ENCODE measurements around the gene CCP110.

Gene CCP110

GRCh38 chr16:19523559-19524355, at the start of gene CCP110:
Gene CCP110 (plus strand): TSS chr16:19523942. CDS start chr16:19527882, 3,940 bp downstream.
- DNase-seq: peak; percentile 86

- DNase-seq: no peak
These were observed 49.1 kb upstream of the CCP110 start for GRCh38 chr16:19474617-19475016.

- no peak for DNase-seq
These were observed 45.2 kb upstream of the CCP110 start for GRCh38 chr16:19478505-19478904.

GRCh38 chr16:19479302-19479721, 44.4 kb upstream of the CCP110 start:
- no peak for DNase-seq

GRCh38 chr16:19481296-19481695, 42.4 kb upstream of the CCP110 start:
- no peak for DNase-seq

GRCh38 chr16:19481769-19482168, 42.0 kb upstream of the CCP110 start:
- no peak for DNase-seq

- DNase-seq: no peak
These were observed 41.5 kb upstream of the CCP110 start for GRCh38 chr16:19482291-19482690.

GRCh38 chr16:19484096-19484495, 39.6 kb upstream of the CCP110 start:
- no peak for DNase-seq

GRCh38 chr16:19485611-19486010, 38.1 kb upstream of the CCP110 start:
- no peak for DNase-seq

GRCh38 chr16:19486051-19486450, 37.7 kb upstream of the CCP110 start:
- no peak for DNase-seq

GRCh38 chr16:19486750-19487325, 36.9 kb upstream of the CCP110 start:
- DNase-seq: no peak

GRCh38 chr16:19488213-19488640, 35.5 kb upstream of the CCP110 start:
- DNase-seq: no peak

- DNase-seq: no peak
These were observed 33.1 kb upstream of the CCP110 start for GRCh38 chr16:19490619-19491018.

GRCh38 chr16:19497176-19497575, 26.6 kb upstream of the CCP110 start:
- DNase-seq: no peak

- DNase-seq: no peak
These were observed 24.7 kb upstream of the CCP110 start for GRCh38 chr16:19499006-19499405.

- DNase-seq: no peak
These were observed 24.3 kb upstream of the CCP110 start for GRCh38 chr16:19499481-19499880.

GRCh38 chr16:19502395-19503131, 21.2 kb upstream of the CCP110 start:
- peak; percentile 29 for DNase-seq

GRCh38 chr16:19503461-19504075, 20.2 kb upstream of the CCP110 start:
- DNase-seq: no peak

GRCh38 chr16:19505600-19506303, 18.0 kb upstream of the CCP110 start:
- no peak for DNase-seq

GRCh38 chr16:19506965-19507364, 16.8 kb upstream of the CCP110 start:
- DNase-seq: no peak

GRCh38 chr16:19507867-19508266, 15.9 kb upstream of the CCP110 start:
- no peak for DNase-seq

GRCh38 chr16:19512297-19512696, 11.4 kb upstream of the CCP110 start:
- DNase-seq: no peak

Data from NCI-H1105 (cell line).